ENCODE measurements around the gene C1orf35. TPM values are rescaled to one million over a fixed set of nuclear protein-coding genes. Genes with fewer than 3 reads are reported as not detected.

The C1orf35 gene
- total and polyA plus RNA-seq, 7 donors = 3.6 to 8.2 (median 5.7) TPM

DNA sequence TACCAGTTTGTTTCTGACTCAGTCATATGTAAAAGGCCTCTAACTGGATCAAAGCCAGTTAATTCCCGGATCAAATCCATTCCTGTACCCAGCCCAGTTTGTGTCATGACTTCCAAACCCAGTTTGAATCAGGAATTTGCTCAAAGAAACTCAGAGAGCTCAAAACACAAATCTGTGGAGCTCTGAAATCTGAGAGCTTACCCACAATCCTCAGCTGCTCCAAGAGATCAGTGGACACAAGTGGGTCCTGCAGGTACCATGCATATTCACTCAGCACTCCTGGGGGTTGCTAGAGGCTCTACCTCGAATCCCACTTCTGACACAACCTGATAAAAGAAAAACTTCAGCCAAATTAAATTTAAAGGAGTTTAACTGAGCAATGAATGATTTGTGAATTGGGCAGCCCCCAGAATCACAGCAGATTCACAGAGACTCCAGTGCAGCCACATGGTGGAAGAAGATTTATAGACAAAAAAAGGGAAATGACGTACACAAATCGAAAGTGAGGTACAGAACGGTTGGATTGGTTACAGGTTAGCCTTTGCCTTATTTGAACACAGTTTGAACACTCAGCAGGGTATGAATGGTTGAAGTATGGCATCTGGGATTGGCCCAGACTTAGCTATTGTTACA lies 17.8 kb upstream of the C1orf35 start:
- no peak for DNase-seq
- no peaks in the 10 kb centered on the region for H3K9me3 ChIP-seq
- no peaks in the 10 kb centered on the region for H3K27me3 ChIP-seq (ENCODE audit: insufficient read depth in 3 of 3, low read length in 2 of 3)
- TF ChIP-seq, protein P1, sequence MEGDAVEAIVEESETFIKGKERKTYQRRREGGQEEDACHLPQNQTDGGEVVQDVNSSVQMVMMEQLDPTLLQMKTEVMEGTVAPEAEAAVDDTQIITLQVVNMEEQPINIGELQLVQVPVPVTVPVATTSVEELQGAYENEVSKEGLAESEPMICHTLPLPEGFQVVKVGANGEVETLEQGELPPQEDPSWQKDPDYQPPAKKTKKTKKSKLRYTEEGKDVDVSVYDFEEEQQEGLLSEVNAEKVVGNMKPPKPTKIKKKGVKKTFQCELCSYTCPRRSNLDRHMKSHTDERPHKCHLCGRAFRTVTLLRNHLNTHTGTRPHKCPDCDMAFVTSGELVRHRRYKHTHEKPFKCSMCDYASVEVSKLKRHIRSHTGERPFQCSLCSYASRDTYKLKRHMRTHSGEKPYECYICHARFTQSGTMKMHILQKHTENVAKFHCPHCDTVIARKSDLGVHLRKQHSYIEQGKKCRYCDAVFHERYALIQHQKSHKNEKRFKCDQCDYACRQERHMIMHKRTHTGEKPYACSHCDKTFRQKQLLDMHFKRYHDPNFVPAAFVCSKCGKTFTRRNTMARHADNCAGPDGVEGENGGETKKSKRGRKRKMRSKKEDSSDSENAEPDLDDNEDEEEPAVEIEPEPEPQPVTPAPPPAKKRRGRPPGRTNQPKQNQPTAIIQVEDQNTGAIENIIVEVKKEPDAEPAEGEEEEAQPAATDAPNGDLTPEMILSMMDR (IDR thresholded peaks at IDR 0.05) = no peak
- intact Hi-C loops (cut with DNase I) = loop anchor here in 1 of 2 donors (10.0 kb wide), 1 partner anchor 274 kb away; no protein-coding TSS in a partner anchor
- ATAC-seq = no peak
- no peak overlapping the region for H3K27ac ChIP-seq
- H3K4me3 ChIP-seq = no peak overlapping the region
- no peaks in the 10 kb centered on the region for H3K36me3 ChIP-seq (ENCODE audit: insufficient read depth in 1 of 2, low read depth in 1 of 2)
- WGBS, 3 donors = 60 to 67% (median 60%) methylated on average over 5 of the region's 5 CpGs
- no peaks in the 10 kb centered on the region for H3K4me1 ChIP-seq

DNA sequence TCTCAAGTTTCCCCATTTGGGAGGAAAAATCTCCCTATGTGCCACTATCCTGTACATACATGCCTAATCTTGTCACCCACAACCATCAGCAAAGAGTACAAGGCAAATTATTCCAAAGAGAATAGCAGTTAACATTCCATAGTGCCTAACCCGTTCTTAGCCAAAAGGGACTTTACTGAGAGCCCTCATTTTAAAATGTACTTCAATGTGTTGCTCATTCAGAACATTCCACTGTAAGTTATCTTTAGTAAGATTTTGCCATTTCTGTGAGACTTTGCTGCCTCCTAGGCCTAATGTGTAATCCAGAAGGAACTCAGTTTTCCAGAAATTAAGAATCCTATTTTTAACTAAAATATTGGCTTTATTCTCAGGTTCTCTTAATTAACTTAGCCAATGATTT lies 17.2 kb upstream of the C1orf35 start:
- H3K4me1 ChIP-seq = no peaks in the 10 kb centered on the region
- WGBS, 3 donors = 69 to 86% (median 76%) methylated on average over 1 of the region's 1 CpG
- TF ChIP-seq, protein P1 (IDR thresholded peaks at IDR 0.05) = no peak
- DNase-seq (no peak), ATAC-seq (no peak)
- H3K9me3 ChIP-seq = no peaks in the 10 kb centered on the region
- H3K27ac ChIP-seq = no peak overlapping the region
- H3K36me3 ChIP-seq (ENCODE audit: insufficient read depth in 1 of 2, low read depth in 1 of 2) = no peaks in the 10 kb centered on the region
- intact Hi-C loops (cut with DNase I) = loop anchor here in 1 of 2 donors (10.0 kb wide), 1 partner anchor 274 kb away; no protein-coding TSS in a partner anchor
- H3K4me3 ChIP-seq = no peak overlapping the region
- H3K27me3 ChIP-seq (ENCODE audit: insufficient read depth in 3 of 3, low read length in 2 of 3) = no peaks in the 10 kb centered on the region

DNA sequence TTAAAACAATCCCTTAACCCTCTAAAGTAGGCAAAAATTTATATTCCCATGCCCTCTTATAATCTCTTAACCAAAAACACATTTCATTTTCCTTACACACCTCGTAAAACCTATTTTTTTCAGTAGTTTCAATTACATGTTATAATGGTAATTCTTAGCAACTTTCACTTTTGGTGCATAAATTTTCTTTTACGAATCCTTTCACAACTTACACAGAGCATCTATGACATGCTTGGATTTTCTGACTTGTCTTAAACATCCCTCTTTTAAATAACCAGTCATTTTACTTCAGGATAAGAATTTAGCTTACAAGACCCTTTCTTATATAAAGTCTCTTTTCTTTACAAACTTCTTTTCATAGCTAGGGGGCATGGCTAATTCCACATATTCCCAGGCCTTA lies 14.9 kb upstream of the C1orf35 start:
- Histone ChIP-seq H3K27ac (no peak overlapping the region), H3K27me3 (ENCODE audit: insufficient read depth in 3 of 3, low read length in 2 of 3) (no peaks in the 10 kb centered on the region), H3K36me3 (ENCODE audit: insufficient read depth in 1 of 2, low read depth in 1 of 2) (no peaks in the 10 kb centered on the region), H3K4me3 (no peak overlapping the region), H3K9me3 (no peaks in the 10 kb centered on the region), H3K4me1 (no peaks in the 10 kb centered on the region)
- 80 to 87% (median 85%) methylated on average over 2 of the region's 2 CpGs for WGBS, 3 donors
- TF ChIP-seq, protein P1 (IDR thresholded peaks at IDR 0.05) = no peak
- ATAC-seq = no peak
- intact Hi-C loops (cut with DNase I) = no loop called here
- no peak for DNase-seq

DNA sequence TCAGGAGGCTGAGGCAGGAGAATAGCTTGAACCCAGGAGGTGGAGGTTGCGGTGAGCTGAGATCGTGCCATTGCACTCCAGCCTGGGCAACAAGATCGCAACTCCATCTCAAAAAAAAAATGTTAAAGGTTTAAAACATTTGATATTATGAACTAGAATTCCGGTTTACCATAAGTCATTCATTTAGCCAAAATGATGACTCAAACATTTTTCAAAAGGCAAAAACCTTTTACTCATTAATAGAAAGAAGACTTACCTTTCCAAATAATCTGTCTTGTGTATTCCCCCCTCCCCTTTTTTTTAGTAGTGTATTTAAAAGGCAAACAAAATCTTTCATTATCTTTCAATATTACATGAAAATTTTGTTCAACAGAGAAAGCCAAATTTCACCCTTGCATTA lies 14.2 kb upstream of the C1orf35 start:
- 95 to 100% (median 98%) methylated on average over 4 of the region's 4 CpGs for WGBS, 3 donors
- H3K27ac ChIP-seq = no peak overlapping the region
- intact Hi-C loops (cut with DNase I) = no loop called here

More for the DNA sequence above, 14.2 kb upstream of the C1orf35 start:
- no peak for ATAC-seq
- no peak for DNase-seq
- no peaks in the 10 kb centered on the region for H3K9me3 ChIP-seq
- no peak overlapping the region for H3K4me3 ChIP-seq
- no peaks in the 10 kb centered on the region for H3K36me3 ChIP-seq (ENCODE audit: insufficient read depth in 1 of 2, low read depth in 1 of 2)
- no peaks in the 10 kb centered on the region for H3K4me1 ChIP-seq
- TF ChIP-seq, protein P1 (IDR thresholded peaks at IDR 0.05) = no peak
- no peaks in the 10 kb centered on the region for H3K27me3 ChIP-seq (ENCODE audit: insufficient read depth in 3 of 3, low read length in 2 of 3)

All from psoas muscle (tissue), 8 donors.